GM19328 (cell line): ENCODE data around the gene STEEP1.
"Not testable (repeated sequence)": the region's sequence is repeated elsewhere in the genome, so short reads cannot be mapped to it uniquely, and the experiment has no call there.

Experiments
- ATAC-seq: cut with Tn5 transposase; IDR thresholded peaks from one replicate; pipeline ENCODE4 v1.9.1; 2021; ENCODE audit warnings: mild to moderate bottlenecking, moderate library complexity; ENCODE audit not compliant: unreplicated experiment

STEEP1 gene

DNA sequence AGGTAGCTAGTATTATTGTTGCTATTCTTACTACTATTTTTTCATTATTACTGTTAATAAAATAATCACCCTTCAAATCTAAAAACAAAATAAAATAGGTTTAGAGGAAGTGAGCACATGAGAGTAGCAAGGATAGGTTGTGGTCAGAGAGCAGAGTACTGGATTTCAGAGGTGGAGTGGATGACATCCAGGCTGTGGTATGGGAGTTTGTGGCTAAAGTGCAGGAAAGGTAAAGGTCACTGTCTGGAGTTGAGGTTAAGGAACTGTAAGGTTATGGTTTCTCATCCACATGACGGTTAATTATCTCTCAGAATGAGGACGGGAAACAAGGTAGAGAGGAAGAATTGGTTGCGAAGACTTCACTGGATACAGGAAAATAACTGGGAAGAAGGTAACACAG lies 27.7 kb downstream of the STEEP1 start:
- ATAC-seq = no peak

DNA sequence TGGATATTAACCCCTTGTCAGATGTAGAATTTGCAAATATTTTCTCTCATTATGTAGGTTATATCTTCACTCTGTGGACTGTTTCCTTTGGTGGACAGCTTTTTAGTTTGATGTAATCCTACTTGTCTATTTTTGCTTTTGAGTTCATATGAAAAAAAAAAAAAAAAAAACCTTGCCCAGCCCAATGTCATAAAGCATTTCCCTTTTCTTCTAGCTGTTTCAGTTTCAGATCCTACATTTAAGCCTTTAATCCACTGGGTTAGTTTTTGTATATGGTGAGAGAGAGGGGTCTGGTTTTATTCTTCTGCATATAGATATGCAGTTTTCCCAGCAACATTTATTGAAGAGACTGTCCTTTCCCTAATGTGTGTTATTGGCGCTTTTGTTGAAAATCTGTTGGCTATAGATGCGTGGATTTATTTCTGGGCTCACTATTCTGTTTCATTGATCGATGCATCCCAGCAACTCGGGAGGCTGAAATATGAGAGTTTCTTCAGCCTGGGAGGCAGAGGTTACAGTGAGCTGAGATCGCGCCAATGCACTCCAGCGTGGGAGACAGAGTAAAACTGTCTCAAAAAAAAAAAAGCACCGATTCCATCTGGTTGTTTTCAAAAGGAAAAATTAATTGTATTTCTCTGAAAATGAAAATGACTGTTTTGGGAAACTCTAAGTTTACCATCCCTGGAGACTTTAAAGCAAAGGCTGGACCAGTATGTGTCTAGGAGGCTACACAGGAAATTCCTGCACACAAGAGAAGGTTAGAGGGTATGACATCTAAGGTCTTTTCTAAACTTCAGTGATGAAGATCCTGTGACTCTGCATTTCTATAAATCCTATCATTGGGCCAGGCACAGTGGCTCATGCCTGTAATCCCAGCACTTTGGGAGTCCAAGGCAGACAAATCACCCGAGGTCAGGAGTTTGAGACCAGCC lies 35.6 kb downstream of the STEEP1 start:
- ATAC-seq = no peak

GRCh38 chrX:119523664-119524184 lies 41.5 kb downstream of the STEEP1 start:
- ATAC-seq = no peak

DNA sequence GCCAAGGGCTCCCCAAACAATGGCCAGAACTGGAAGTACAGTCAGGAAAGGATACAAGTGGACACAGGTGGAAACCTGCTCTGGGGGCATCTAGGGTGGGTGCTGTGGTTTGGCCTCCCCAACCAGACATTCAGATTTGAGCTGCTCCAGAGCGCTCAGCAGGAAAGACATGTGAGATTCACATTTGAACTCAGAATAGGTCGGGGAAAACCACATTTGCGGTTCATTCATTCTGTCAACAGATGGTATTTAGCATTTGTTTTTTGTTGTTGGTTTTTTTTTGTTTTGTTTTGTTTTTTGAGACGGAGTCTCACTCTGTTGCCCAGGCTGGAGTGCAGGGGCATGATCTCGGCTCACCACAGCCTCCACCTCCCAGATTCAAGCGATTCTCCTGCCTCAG lies 44.0 kb downstream of the STEEP1 start:
- ATAC-seq = no peak

DNA sequence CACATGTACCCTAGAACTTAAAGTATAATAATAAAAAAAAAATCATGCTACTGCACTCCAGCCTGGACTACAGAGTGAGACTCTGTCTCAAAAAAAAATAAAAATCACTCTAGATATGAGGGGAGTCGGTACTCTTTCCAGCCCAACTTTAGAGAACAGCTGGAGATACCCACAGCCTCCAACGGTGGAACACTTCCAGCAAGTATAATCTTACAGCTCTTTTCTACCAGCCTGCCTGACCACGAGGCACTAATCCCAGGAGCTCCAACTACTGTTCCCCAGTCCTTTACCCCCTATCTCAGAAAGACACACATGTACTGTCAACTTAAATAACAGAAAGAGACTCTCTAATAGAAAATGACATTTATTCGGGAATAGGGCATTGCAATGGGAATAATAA lies 46.8 kb downstream of the STEEP1 start:
- no peak for ATAC-seq

- peak; percentile 69 for ATAC-seq
Measured at GRCh38 chrX:119516157-119516702, 49.0 kb downstream of the STEEP1 start.

DNA sequence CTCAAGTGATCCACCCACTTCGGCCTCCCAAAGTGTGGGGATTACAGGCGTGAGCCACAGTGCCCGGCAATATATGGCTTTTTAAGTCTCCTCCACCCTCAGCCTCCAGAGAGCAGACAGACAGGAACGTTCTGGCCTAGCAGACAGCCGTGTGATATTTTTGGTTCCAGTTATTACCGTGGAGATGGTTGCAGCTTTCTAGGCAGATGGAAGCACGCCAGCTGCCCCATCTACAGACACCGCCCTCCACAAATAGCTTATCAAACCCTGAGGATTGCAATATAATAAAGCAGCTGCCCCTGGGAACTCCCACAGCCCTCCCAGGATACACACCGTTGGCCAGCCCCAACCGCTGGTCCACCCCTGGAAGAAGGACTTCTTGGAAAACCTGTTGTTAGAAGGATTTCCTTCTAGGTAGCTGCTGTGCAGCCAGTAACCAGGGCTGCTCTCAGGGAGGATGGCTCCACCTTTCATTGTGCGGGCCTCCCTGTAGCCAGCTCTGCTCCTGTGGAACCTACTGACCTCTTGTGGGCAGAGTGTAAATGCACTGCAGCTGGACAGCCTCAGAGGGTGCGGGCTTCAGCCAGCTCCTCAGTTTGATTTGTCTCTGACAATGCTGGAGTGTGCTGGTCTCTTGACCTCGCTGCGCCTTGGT lies 52.9 kb downstream of the STEEP1 start:
- ATAC-seq = no peak

GRCh38 chrX:119507206-119507605 lies 58.0 kb downstream of the STEEP1 start:
- ATAC-seq = no peak

DNA sequence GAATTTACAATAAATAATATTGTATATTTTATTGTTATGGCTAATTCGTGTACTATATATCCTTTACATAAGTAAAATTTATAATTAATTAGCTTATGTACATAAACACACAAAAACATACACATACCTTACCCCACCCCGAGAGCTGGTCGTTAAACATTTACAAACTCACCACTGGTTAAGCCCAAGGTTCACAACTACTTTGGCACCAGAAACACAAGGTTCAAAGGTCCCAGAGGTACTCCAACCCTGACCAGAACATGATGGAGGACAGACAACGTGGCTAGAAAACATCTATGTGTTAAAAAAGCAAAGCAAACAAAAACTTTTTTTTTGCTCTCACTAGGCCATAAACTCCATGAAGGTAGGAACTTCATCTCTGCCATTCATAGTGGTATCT lies 59.3 kb downstream of the STEEP1 start:
- ATAC-seq = no peak

DNA sequence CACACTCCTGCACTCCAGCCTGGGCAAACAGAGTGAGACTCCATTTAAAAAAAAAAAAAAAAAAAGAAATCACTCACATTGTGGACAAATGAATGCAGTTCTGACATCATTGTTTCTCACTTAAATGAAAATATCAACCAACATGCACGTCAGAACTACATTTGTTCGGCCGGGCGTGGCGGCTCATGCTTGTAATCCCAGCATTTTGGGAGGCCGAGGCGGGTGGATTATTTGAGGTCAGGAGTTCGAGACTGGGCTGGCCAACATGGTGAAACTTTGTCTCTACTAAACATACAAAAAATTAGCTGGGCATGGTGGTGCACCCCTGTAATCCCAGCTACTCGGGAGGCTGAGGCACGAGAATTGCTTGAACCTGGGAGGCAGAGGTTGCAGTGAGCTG lies 60.1 kb downstream of the STEEP1 start:
- not testable (repeated sequence) for ATAC-seq

DNA sequence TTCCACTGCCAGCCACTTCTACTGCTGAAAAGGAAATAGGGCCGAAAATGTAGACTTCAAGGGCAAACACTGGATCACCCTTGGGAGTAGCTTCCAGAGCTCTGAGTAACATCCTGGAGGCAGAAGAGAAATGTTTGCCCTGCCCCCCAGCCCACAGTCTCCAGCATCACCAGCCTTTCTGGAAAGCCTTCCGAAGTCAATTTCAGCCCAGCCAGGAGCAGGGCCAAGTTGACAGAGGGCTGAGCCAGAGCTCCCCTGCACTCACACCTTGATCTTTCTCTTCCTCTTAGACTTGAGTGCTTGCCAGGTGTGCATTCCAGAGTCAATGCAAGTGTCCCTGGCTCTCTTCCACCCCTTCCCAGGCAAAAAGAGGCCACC lies 61.7 kb downstream of the STEEP1 start:
- no peak for ATAC-seq

GRCh38 chrX:119502727-119503483 lies 62.3 kb downstream of the STEEP1 start:
- no peak for ATAC-seq

DNA sequence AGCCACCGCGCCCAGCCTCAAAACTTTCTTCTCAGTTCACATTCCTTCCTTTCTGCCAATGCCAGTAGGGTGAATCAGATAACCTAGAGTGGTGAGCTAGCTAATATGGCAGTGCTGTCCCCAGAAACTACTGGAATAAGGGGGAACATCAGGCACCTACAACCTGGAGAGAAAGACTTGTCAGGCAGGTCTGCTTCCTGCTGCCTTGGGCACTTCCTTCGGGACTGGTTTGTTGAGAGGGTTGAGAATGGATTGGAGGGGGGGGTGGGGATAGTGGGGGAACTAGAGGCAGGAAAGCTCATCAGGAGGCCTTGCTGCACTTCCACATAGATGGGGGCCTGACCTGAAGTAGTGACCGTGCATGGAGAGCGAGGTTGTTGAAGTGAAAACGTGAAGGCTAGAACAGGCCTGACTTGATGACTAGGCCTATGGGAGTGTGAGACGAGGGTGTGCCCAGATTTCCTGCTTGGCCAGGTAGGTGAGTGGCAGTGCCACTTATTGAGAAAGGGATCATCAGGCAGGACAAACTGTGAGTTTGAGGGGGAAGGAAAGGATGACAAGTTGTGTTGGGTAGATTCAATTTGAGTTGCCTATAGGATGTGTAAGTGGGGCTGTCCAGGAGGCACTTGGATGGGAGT lies 63.6 kb downstream of the STEEP1 start:
- ATAC-seq = no peak

- ATAC-seq = no peak
Measured at GRCh38 chrX:119500061-119500800, 65.0 kb downstream of the STEEP1 start.

GRCh38 chrX:119497185-119497584 lies 68.0 kb downstream of the STEEP1 start:
- ATAC-seq = no peak

DNA sequence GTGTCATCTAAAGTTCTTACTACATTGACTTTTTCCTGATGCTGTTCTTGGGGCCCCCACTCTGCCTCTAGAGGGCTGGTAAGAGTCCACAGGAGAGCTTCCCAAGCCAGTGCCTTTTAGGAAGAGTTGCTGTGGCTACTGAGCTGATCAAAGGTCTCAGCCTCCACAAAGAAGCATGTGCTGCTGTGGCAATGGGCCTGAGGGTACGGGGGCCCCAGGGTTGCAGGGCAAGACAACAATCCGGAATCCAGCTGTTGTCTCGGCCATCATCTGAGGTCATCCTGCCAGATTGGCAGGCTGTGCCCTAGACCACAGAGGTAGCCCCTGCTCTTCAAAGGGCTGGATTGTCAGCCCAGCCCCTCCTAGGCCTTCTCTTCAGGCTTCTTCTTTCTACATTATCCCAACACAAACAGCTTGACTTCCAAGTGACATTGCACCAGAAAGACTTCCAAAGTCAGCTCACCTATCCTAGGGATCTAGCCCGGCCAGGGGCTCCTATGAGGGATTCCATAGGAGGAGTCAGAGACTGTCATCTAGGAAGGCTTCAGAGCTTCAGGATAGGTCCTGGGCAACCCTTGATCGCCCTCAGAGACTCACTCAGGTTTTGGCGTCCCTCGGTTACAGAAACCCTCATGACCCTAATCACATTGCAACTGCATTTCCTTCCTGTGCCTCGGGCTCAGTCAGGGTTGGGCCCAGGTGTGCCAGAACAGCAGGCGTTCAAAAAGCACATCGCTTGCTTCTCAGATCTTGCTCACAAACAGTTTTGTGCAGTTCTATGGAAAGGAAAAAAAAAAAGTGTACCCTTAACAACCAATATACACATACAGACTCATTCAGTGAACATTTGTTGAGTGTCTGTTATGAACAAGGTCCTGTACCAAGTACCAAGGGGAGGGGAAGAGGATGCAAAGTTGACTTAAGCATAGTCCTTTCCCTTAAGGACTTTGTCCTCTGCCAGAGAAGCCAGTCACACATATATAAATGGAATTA lies 69.2 kb downstream of the STEEP1 start:
- no peak for ATAC-seq

DNA sequence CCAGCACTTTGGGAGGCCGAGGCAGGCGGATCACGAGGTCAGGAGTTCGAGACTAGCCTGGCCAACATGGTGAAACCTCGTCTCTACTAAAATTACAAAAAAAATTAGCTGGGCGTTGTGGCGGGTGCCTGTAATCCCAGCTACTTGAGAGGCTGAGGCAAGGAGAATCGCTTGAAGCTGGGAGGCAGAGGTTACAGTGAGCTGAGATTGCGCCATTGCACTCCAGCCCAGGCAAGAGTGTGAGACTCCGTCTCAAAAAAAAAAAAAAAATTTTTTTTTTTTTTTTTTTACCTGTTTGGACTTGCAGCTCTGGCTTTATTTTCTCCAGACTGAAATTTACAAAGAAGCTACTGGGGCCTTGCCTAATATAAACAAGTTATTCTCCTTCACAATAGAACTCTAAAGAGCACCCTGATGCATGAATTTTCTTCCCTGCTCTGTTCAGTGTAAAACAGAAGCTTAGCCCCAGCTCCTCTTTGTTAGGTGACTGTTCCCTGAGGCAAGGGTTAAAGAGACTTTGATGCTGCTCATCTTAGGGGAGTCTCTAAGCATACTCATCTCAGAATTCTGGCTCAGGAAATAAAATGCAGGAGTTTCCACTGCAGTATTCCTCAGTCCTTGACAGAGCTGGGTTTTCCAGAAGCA lies 71.2 kb downstream of the STEEP1 start:
- not testable (repeated sequence) for ATAC-seq

DNA sequence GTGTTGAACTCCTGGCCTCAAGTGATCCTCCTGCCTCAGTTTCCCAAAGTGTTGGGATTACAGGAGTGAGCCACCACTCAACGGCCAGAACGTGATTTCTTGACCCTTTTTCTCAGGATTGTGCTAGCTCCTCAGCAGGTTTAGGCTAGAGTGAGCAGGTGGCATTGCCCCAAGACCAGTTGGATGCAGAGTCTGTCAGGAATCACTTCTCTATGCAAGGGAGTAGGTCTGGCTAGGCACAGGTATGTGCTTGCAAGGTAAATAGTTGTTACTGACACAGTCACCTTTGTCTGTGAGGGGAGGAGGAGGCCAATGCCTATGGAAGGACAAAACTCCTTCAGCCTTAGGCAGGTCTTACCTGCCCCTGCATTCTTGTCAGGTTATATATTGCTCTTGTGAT lies 72.7 kb downstream of the STEEP1 start:
- no peak for ATAC-seq
